ENCODE data around the gene BOLL. TPM values are rescaled to one million over a fixed set of nuclear protein-coding genes. Genes with fewer than 3 reads are reported as not detected.

Gene BOLL
- total RNA-seq, 3 donors from 2014 or later (not counting 1 experiment from before 2014, with no cell fraction given), result not detected

- H3K9me3 Mint-ChIP-seq, result no peaks in the 10 kb centered on the region
Measured at GRCh38 chr2:197677483-197677882, 107.6 kb downstream of the BOLL start.

DNA sequence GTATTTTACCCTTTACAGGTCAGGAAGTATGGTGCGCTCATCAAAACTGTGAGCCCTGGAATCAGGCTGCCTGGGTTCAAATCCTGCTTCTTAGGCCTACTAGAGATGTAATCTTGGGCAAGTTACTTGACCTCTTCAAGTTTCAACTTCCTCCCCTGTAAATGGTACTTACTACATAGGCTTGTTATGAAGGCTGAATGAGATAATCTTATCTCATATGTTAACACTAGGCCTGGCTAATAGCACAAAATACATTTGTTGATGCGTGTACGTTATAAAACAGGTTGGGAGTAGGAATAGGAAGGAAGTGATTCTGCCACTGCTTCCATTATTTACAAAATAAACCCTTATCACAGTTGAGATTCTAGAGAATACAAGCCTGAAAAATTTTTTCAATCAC, 108.1 kb downstream of the BOLL start:
- no peak overlapping the region for H3K27ac Mint-ChIP-seq
- Histone ChIP-seq H3K27me3 (ENCODE audit: control insufficient read depth, insufficient read depth, low read length) (no peaks in the 10 kb centered on the region), H3K4me1 (ENCODE audit: control insufficient read depth, insufficient read depth, low read length) (no peaks in the 10 kb centered on the region), H3K27ac (ENCODE audit: low read length) (no peak overlapping the region), H3K4me3 (ENCODE audit: low read length) (no peak overlapping the region), H3K9me3 (ENCODE audit: control insufficient read depth, insufficient read depth, low read length) (no peaks in the 10 kb centered on the region), H3K36me3 (ENCODE audit: control insufficient read depth, insufficient read depth, low read length) (no peaks in the 10 kb centered on the region)
- H3K36me3 Mint-ChIP-seq, result no peaks in the 10 kb centered on the region
- no peak overlapping the region for H3K4me3 Mint-ChIP-seq
- no peak for TF ChIP-seq CTCF (IDR thresholded peaks at IDR 0.05)
- WGBS (ENCODE audit: insufficient coverage), result 100% methylated on average over 1 of the region's 3 CpGs
- peaks cover 7 to 10% of the 10 kb centered on the region in 2 donors for H3K27me3 Mint-ChIP-seq (ENCODE audit: low read depth in 2 of 2)
- no peaks in the 10 kb centered on the region for H3K9me3 Mint-ChIP-seq
- no peaks in the 10 kb centered on the region for H3K4me1 Mint-ChIP-seq
- DNase-seq (no peak), ATAC-seq (no peak)
- intact Hi-C loops (cut with micrococcal nuclease), result no loop called here

More at GRCh38 chr2:197677483-197677882, 107.6 kb downstream of the BOLL start:
- Mint-ChIP-seq H3K27me3 (ENCODE audit: low read depth in 2 of 2) (peaks cover 7 to 12% of the 10 kb centered on the region in 2 donors), H3K4me3 (no peak overlapping the region), H3K27ac (no peak overlapping the region), H3K36me3 (no peaks in the 10 kb centered on the region), H3K4me1 (no peaks in the 10 kb centered on the region)
- Histone ChIP-seq H3K4me3 (ENCODE audit: low read length) (no peak overlapping the region), H3K4me1 (ENCODE audit: control insufficient read depth, insufficient read depth, low read length) (no peaks in the 10 kb centered on the region), H3K9me3 (ENCODE audit: control insufficient read depth, insufficient read depth, low read length) (no peaks in the 10 kb centered on the region), H3K27ac (ENCODE audit: low read length) (no peak overlapping the region), H3K36me3 (ENCODE audit: control insufficient read depth, insufficient read depth, low read length) (no peaks in the 10 kb centered on the region), H3K27me3 (ENCODE audit: control insufficient read depth, insufficient read depth, low read length) (no peaks in the 10 kb centered on the region)
- TF ChIP-seq CTCF (IDR thresholded peaks at IDR 0.05), result no peak
- WGBS (ENCODE audit: insufficient coverage), result 81% methylated on average over 2 of the region's 2 CpGs
- DNase-seq (no peak), ATAC-seq (no peak)
- intact Hi-C loops (cut with micrococcal nuclease), result no loop called here

Other genes with a start within 250 kb of the BOLL start
- not detected for gene RFTN2, start 109.7 kb downstream of the BOLL start, total RNA-seq
- 10 to 100 TPM in 2 of 3 donors, 1 to 10 TPM in 1; 5.7 to 12.2 (median 11.8) TPM for gene MARS2, start 80.0 kb downstream of the BOLL start, total RNA-seq
- 1 to 10 TPM in 2 of 3 donors, under 1 TPM in 1; 0.86 to 2.8 (median 1.1) TPM for gene PLCL1, start 19.3 kb upstream of the BOLL start, total RNA-seq